Stimulated activated naive B cell treated with anti-CD40 and anti-IgM and Interleukin-4, amounts not matched to agents 10 μg/mL and 1 μg/mL and 100 μg/mL, for 72 hours (primary cell): ENCODE data around the gene NOTCH1.

ENCODE experiments used
- ATAC-seq, 2 donors: fragments of 150-1000 bp; cut with Tn5 transposase; replicated peaks; 2 replicates each; pipeline ENCODE4 v1.10.0; 2021; ENCODE audit warnings: moderate library complexity in 1 of 2
- DNase-seq: peaks from one replicate; pipeline ENCODE4 v3.0.0; 2021
- H3K27ac Mint-ChIP-seq: one replicate; pipeline ENCODE4 v1.8.0; 2022; ENCODE audit warnings: mild to moderate bottlenecking, mixed read lengths
- H3K27me3 Mint-ChIP-seq, 2 donors: one replicate each; pipeline ENCODE4 v1.8.0; 2022; ENCODE audit warnings: mixed read lengths in 2 of 2
- H3K36me3 Mint-ChIP-seq, 2 donors: one replicate each; pipeline ENCODE4 v1.8.0; 2022; ENCODE audit warnings: mixed read lengths in 2 of 2, mild to moderate bottlenecking in 1 of 2
- H3K4me1 Mint-ChIP-seq, 2 donors: one replicate each; pipeline ENCODE4 v1.8.0; 2022; ENCODE audit warnings: mixed read lengths in 2 of 2, mild to moderate bottlenecking in 1 of 2
- H3K4me3 Mint-ChIP-seq, 2 donors: one replicate each; pipeline ENCODE4 v1.8.0; 2022; ENCODE audit warnings: mild to moderate bottlenecking in 2 of 2, mixed read lengths in 2 of 2, moderate library complexity in 1 of 2
- H3K9me3 Mint-ChIP-seq, 2 donors: one replicate each; pipeline ENCODE4 v1.8.0; 2022; ENCODE audit warnings: mixed read lengths in 2 of 2, mild to moderate bottlenecking in 1 of 2

The NOTCH1 gene

GRCh38 chr9:136472640-136473353, 73.1 kb downstream of the NOTCH1 start:
- H3K36me3 Mint-ChIP-seq: peaks cover 34 to 46% of the 10 kb centered on the region in 2 donors
- peaks cover 0 to 2% of the 10 kb centered on the region in 2 donors for H3K4me1 Mint-ChIP-seq
- no peak overlapping the region for H3K4me3 Mint-ChIP-seq
- DNase-seq (no peak), ATAC-seq (no peak)
- no peak overlapping the region for H3K27ac Mint-ChIP-seq
- no peaks in the 10 kb centered on the region for H3K9me3 Mint-ChIP-seq
- H3K27me3 Mint-ChIP-seq: no peaks in the 10 kb centered on the region

DNA sequence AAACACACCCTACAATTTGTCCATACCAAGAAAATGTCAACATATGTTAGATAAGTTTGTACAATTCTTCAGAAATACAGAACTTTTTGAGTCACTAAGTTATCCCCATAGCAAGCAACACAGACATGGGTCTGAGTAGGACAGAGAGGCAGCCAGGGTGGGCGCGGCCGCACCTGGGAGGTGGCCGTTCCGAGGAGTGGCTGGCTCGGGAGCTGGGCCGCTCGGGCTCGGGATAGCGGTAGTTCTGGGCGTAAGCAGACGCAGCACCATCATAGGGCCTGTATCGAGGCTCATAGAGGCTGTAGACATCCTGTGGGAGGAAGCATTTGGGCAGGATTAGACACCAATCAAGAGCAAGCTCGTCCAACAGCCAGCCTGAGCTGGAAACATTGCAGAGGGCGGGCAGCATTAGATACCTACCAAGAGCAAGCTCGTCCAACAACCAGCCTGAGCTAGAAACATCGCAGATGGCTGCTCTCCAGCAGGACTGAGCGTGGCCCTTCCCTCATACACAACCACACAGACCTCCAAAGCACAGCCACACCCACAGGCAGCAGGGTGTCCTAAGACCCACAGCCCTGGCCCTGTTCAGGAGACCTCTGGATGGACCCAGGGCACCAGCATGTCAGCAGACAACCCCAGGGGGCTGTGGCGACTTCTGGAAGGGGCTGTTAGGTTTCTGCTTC, 73.9 kb downstream of the NOTCH1 start:
- DNase-seq: no peak
- H3K9me3 Mint-ChIP-seq: no peaks in the 10 kb centered on the region
- no peak for ATAC-seq
- no peak overlapping the region for H3K27ac Mint-ChIP-seq
- peaks cover 0 to 2% of the 10 kb centered on the region in 2 donors for H3K4me1 Mint-ChIP-seq
- no peaks in the 10 kb centered on the region for H3K27me3 Mint-ChIP-seq
- H3K36me3 Mint-ChIP-seq: peaks cover 34 to 46% of the 10 kb centered on the region in 2 donors
- no peak overlapping the region for H3K4me3 Mint-ChIP-seq

- no peak overlapping the region for H3K27ac Mint-ChIP-seq
- no peak overlapping the region for H3K4me3 Mint-ChIP-seq
Measured at GRCh38 chr9:136470792-136471469, 74.9 kb downstream of the NOTCH1 start.

DNA sequence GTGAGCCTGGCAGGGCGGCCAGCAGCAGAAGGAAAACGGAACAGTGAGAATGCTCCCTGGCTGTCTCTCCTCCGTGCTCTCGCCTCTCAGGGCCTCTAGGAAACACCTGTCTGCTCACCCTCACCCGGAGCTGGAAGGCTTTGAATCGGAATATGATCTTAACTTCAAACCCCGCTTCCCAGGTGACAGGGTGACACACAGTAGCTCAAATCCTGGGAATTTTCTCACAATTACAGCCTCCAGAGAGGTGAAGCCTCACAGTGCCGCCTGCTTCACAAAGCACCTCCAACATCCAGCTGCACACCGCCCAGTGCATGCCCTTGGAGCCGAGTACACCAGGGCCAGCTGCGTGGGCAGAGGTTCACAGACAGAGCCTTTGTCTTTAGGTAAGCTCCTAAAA, 75.5 kb downstream of the NOTCH1 start:
- H3K9me3 Mint-ChIP-seq: no peaks in the 10 kb centered on the region
- H3K4me3 Mint-ChIP-seq: no peak overlapping the region
- ATAC-seq (no peak), DNase-seq (no peak)
- H3K4me1 Mint-ChIP-seq: peaks cover 0 to 2% of the 10 kb centered on the region in 2 donors
- H3K27me3 Mint-ChIP-seq: no peaks in the 10 kb centered on the region
- peaks cover 38 to 51% of the 10 kb centered on the region in 2 donors for H3K36me3 Mint-ChIP-seq
- H3K27ac Mint-ChIP-seq: no peak overlapping the region

More at GRCh38 chr9:136470792-136471469, 74.9 kb downstream of the NOTCH1 start:
- no peak for DNase-seq
- no peak for ATAC-seq
- H3K9me3 Mint-ChIP-seq: no peaks in the 10 kb centered on the region
- peaks cover 0 to 2% of the 10 kb centered on the region in 2 donors for H3K4me1 Mint-ChIP-seq
- no peaks in the 10 kb centered on the region for H3K27me3 Mint-ChIP-seq
- H3K36me3 Mint-ChIP-seq: peaks cover 39 to 51% of the 10 kb centered on the region in 2 donors

DNA sequence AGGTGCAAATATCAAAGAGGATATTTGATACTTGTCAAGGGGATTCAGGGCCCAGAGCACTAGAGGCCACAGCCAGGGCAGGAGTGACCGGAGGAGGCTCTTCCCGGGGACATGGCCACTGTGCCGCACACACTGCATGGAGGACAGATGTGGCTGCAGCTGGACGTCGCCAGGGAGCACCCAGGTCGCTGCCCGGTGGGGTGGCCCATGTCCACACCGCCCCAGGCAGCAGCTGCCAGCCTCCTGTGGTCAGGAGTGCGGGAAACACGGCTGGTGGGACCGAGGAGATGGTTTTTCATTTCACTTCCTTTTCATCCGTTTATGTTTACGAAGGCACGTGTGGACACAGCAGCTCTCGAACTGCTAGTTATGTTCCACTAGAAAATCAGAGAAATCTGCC, 78.1 kb downstream of the NOTCH1 start:
- Mint-ChIP-seq H3K4me3 (no peak overlapping the region), H3K27me3 (no peaks in the 10 kb centered on the region), H3K4me1 (no peaks in the 10 kb centered on the region), H3K27ac (peak overlapping the region; percentile 56), H3K36me3 (peaks cover 37 to 56% of the 10 kb centered on the region in 2 donors), H3K9me3 (no peaks in the 10 kb centered on the region)
- no peak for ATAC-seq
- no peak for DNase-seq

GRCh38 chr9:136466155-136466541, 79.7 kb downstream of the NOTCH1 start:
- Mint-ChIP-seq H3K4me1 (no peaks in the 10 kb centered on the region), H3K4me3 (no peak overlapping the region), H3K27ac (peak overlapping the region; percentile 9), H3K27me3 (no peaks in the 10 kb centered on the region), H3K9me3 (no peaks in the 10 kb centered on the region), H3K36me3 (peaks cover 38 to 62% of the 10 kb centered on the region in 2 donors)
- ATAC-seq: no peak
- no peak for DNase-seq

DNA sequence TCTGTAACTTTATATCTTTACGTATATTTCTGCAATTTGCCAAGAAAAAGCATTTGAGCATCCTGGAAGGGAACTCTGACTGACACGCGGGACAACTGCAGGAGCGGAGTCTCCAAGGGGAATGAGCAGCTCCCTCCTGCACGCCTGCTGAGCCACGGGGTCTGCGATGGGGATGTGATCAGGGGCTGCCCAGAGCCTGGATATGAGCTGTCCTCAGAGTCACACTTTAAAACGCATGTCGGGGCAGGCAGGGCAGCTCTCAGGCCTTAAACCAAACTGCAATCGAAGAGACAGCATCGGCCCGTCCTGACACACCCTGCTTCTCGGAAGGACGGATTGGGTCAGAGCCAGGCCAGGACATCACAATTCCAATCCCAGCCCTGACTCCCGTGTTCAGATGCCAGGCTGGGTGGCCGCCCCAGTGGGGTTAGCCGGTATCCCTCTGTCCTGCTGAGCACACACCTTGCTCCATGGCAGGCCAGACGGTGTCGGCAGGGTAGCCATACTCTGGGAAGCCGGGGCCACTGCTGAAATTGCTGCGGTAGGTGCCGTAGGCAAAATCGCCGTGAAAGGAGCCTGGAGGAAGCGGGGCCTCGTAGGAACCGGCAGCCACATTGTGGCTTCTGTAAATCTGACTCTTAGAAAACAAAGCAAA, 80.2 kb downstream of the NOTCH1 start:
- no peaks in the 10 kb centered on the region for H3K9me3 Mint-ChIP-seq
- DNase-seq (no peak), ATAC-seq (no peak)
- peaks cover 38 to 63% of the 10 kb centered on the region in 2 donors for H3K36me3 Mint-ChIP-seq
- H3K4me1 Mint-ChIP-seq: no peaks in the 10 kb centered on the region
- H3K27me3 Mint-ChIP-seq: no peaks in the 10 kb centered on the region
- H3K4me3 Mint-ChIP-seq: no peak overlapping the region
- H3K27ac Mint-ChIP-seq: no peak overlapping the region

DNA sequence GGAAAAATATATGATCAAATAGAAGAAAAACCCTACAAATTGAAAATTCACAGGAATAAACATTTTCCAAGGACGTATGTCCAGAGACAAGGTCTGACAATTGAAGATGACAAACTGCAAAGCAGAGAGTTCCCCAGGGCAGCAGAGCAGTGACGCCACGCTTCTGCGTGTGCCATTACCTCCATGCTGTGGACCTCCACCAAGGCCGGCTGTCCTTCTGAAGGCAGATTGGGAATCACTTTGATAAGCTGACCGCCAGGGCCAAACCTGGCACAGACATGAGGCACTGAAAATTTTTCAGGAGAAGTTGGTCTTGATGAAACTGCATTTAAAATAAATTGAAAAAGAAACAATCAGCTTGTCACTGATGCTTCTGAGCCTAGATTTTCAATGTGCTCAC, 81.6 kb downstream of the NOTCH1 start:
- Mint-ChIP-seq H3K27me3 (no peaks in the 10 kb centered on the region), H3K36me3 (peaks cover 36 to 64% of the 10 kb centered on the region in 2 donors), H3K27ac (no peak overlapping the region), H3K4me3 (no peak overlapping the region), H3K9me3 (no peaks in the 10 kb centered on the region), H3K4me1 (no peaks in the 10 kb centered on the region)
- DNase-seq (no peak), ATAC-seq (no peak)

DNA sequence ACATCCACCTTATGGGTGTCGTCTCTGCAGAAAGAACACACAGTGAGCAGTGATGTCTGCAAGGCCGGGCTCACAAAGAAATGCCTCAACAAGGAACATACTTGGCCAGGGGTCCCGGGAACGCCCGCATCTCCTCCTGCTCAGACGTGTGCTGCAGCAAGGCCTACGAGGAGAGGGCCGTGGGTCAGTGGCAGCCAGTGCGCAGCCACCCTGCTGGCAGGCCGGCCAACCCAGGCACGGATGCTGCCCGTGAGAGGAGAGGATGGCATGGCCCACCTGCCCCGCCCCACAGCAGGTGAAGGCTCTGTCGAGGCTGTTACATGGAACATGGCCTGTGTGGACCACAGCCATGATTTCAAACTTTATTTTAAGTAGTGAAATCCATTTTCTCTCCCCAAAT, 82.3 kb downstream of the NOTCH1 start:
- Mint-ChIP-seq H3K36me3 (peaks cover 41 to 68% of the 10 kb centered on the region in 2 donors), H3K27me3 (no peaks in the 10 kb centered on the region), H3K4me1 (no peaks in the 10 kb centered on the region), H3K4me3 (no peak overlapping the region), H3K27ac (no peak overlapping the region), H3K9me3 (no peaks in the 10 kb centered on the region)
- DNase-seq (no peak), ATAC-seq (no peak)

- Mint-ChIP-seq H3K36me3 (peaks cover 47 to 72% of the 10 kb centered on the region in 2 donors), H3K9me3 (no peaks in the 10 kb centered on the region), H3K4me3 (no peak overlapping the region), H3K4me1 (no peaks in the 10 kb centered on the region), H3K27ac (no peak overlapping the region), H3K27me3 (no peaks in the 10 kb centered on the region)
- ATAC-seq (no peak), DNase-seq (no peak)
Measured at GRCh38 chr9:136462664-136463063, 83.2 kb downstream of the NOTCH1 start.

GRCh38 chr9:136460772-136461325, 85.0 kb downstream of the NOTCH1 start:
- ATAC-seq: no peak
- no peak for DNase-seq
- Mint-ChIP-seq H3K4me3 (no peak overlapping the region), H3K27me3 (no peaks in the 10 kb centered on the region), H3K9me3 (no peaks in the 10 kb centered on the region), H3K27ac (no peak overlapping the region), H3K36me3 (peaks cover 38 to 70% of the 10 kb centered on the region in 2 donors), H3K4me1 (no peaks in the 10 kb centered on the region)

GRCh38 chr9:136459425-136459824, 86.4 kb downstream of the NOTCH1 start:
- H3K9me3 Mint-ChIP-seq: no peaks in the 10 kb centered on the region
- H3K27ac Mint-ChIP-seq: peak overlapping the region; percentile 14
- H3K4me1 Mint-ChIP-seq: no peaks in the 10 kb centered on the region
- ATAC-seq (no peak), DNase-seq (no peak)
- H3K36me3 Mint-ChIP-seq: peaks cover 34 to 70% of the 10 kb centered on the region in 2 donors
- no peaks in the 10 kb centered on the region for H3K27me3 Mint-ChIP-seq
- H3K4me3 Mint-ChIP-seq: no peak overlapping the region

DNA sequence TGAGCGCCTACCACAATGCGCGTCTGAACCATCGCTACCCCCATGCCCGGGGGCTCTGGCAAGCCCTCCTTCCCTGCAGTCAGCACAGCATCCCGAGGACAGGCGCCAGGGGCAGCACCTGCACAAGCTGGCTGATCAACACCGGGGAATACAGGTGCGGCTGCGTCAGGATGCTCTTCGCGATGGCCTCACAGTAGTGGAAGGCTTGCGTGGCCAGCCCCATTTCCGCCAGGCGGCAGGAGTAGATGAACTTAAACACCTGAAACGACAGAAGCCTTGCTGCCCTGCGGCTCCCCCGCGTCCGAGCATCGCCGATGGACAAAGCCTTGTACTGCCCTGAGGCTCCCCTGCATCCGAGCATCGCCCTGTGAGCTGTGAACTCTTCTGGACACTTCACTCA, 88.5 kb downstream of the NOTCH1 start:
- H3K36me3 Mint-ChIP-seq: peaks cover 42 to 65% of the 10 kb centered on the region in 2 donors
- no peak overlapping the region for H3K4me3 Mint-ChIP-seq
- H3K4me1 Mint-ChIP-seq: no peaks in the 10 kb centered on the region
- no peaks in the 10 kb centered on the region for H3K9me3 Mint-ChIP-seq
- no peak overlapping the region for H3K27ac Mint-ChIP-seq
- ATAC-seq (no peak), DNase-seq (no peak)
- H3K27me3 Mint-ChIP-seq: no peaks in the 10 kb centered on the region

DNA sequence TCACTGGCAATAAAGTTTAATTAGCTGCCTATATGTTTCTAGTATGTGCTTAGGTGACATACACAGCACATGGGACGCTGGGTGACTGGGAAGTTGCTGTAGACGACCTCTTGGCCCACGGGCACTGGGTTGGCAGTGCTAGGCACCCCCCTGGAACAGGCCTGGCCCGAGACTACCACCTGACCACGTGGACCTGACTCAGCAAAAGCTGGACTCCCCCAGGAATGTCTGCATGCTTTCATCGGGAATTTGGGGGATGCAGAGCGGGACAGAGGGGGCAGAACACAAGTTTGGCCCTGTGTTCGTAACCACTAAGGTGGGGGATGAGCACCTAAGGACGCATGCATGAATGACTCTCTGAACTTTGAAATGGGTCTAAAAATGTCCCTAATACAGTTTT, 89.6 kb downstream of the NOTCH1 start:
- no peak overlapping the region for H3K4me3 Mint-ChIP-seq
- H3K36me3 Mint-ChIP-seq: peaks cover 39 to 62% of the 10 kb centered on the region in 2 donors
- no peaks in the 10 kb centered on the region for H3K4me1 Mint-ChIP-seq
- H3K27me3 Mint-ChIP-seq: no peaks in the 10 kb centered on the region
- ATAC-seq (no peak), DNase-seq (no peak)
- no peak overlapping the region for H3K27ac Mint-ChIP-seq
- H3K9me3 Mint-ChIP-seq: no peaks in the 10 kb centered on the region
